ENCODE results near the gene PPP2R2C. TPM values are rescaled to one million over a fixed set of nuclear protein-coding genes. Genes with fewer than 3 reads are reported as not detected.

PPP2R2C gene
- total RNA-seq, 6 experiments from 2014 or later, result 0.12 to 0.27 TPM; not detected in 4

GRCh38 chr4:6388713-6389112 lies 83.7 kb downstream of the PPP2R2C start:
- no peak overlapping the region for H3K27ac ChIP-seq
- ATAC-seq (no peak), DNase-seq (no peak)
- no peaks in the 10 kb centered on the region for H3K9me3 ChIP-seq
- no peak for TF ChIP-seq CTCF (IDR thresholded peaks at IDR 0.05)
- no peak for TF ChIP-seq POLR2A (IDR thresholded peaks at IDR 0.05)
- H3K36me3 ChIP-seq, result no peaks in the 10 kb centered on the region
- 43% methylated on average over 1 of the region's 9 CpGs for WGBS (ENCODE audit: insufficient coverage, low coverage, low lambda C conversion rate, missing lambda C conversion rate)
- H3K27me3 ChIP-seq, result no peaks in the 10 kb centered on the region
- intact Hi-C loops (cut with DNase I), result no loop called here
- no peaks in the 10 kb centered on the region for H3K4me1 ChIP-seq
- no peak overlapping the region for H3K4me3 ChIP-seq

- H3K27me3 ChIP-seq, result no peaks in the 10 kb centered on the region
- intact Hi-C loops (cut with DNase I), result no loop called here
- no peak overlapping the region for H3K4me3 ChIP-seq
- 79% methylated on average over 3 of the region's 5 CpGs for WGBS (ENCODE audit: insufficient coverage, low coverage, low lambda C conversion rate, missing lambda C conversion rate)
- no peak for DNase-seq
- H3K9me3 ChIP-seq, result no peaks in the 10 kb centered on the region
- ATAC-seq, result no peak
- H3K4me1 ChIP-seq, result no peaks in the 10 kb centered on the region
- no peak for TF ChIP-seq POLR2A (IDR thresholded peaks at IDR 0.05)
- no peak for TF ChIP-seq CTCF (IDR thresholded peaks at IDR 0.05)
- no peak overlapping the region for H3K27ac ChIP-seq
- no peaks in the 10 kb centered on the region for H3K36me3 ChIP-seq
Observed at GRCh38 chr4:6387946-6388345, 84.5 kb downstream of the PPP2R2C start.

- Histone ChIP-seq H3K4me1 (no peaks in the 10 kb centered on the region), H3K27me3 (no peaks in the 10 kb centered on the region), H3K9me3 (no peaks in the 10 kb centered on the region), H3K4me3 (no peak overlapping the region), H3K36me3 (no peaks in the 10 kb centered on the region), H3K27ac (no peak overlapping the region)
- intact Hi-C loops (cut with DNase I), result no loop called here
- no peak for TF ChIP-seq POLR2A (IDR thresholded peaks at IDR 0.05)
- TF ChIP-seq CTCF (IDR thresholded peaks at IDR 0.05), result no peak
- 79% methylated on average over 5 of the region's 7 CpGs for WGBS (ENCODE audit: insufficient coverage, low coverage, low lambda C conversion rate, missing lambda C conversion rate)
- DNase-seq (no peak), ATAC-seq (no peak)
Observed at GRCh38 chr4:6386091-6386490, 86.3 kb downstream of the PPP2R2C start.

DNA sequence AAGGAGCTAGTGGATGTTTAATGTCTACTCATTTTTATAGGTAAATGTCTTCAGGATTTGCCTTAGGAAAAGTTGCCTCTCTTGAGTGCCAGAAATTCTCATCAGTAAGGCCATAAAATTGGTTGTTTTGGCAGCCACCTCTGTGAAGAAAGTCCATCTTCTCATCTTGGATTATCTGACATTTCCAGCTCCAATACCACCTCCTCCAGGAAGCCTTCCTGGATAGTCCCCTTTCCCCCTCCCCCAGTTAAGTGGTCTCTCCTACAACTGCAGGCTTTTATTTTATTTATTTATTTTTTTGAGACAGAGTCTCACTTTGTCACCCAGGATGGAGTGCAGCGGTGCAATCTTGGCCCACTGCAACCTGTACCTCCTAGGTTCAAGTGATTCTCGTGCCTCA lies 87.1 kb downstream of the PPP2R2C start:
- H3K27ac ChIP-seq, result no peak overlapping the region
- WGBS (ENCODE audit: insufficient coverage, low coverage, low lambda C conversion rate, missing lambda C conversion rate), result 83% methylated on average over 2 of the region's 2 CpGs
- H3K4me1 ChIP-seq, result no peaks in the 10 kb centered on the region
- intact Hi-C loops (cut with DNase I), result no loop called here
- no peaks in the 10 kb centered on the region for H3K27me3 ChIP-seq
- DNase-seq (no peak), ATAC-seq (no peak)
- no peaks in the 10 kb centered on the region for H3K9me3 ChIP-seq
- TF ChIP-seq CTCF (IDR thresholded peaks at IDR 0.05), result no peak
- no peak for TF ChIP-seq POLR2A (IDR thresholded peaks at IDR 0.05)
- no peak overlapping the region for H3K4me3 ChIP-seq
- no peaks in the 10 kb centered on the region for H3K36me3 ChIP-seq

DNA sequence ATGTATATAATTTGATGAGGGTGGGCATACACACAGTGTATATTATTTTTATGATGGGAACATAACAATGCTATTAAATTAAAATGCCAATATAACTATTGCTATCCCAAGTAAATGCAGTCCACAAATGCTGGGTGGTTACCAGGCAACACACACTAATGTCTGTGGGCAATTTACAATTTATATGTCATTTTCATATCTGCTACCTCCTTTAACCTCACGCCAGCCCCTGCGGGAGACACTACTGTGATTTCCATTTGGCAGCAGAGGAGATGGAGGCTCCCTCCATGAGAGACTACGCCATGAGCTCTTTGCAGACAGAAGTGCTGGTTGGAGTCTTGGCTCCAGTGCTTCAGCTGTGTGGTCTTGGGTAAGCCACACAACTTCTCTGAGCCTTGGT lies 87.9 kb downstream of the PPP2R2C start:
- H3K9me3 ChIP-seq, result no peaks in the 10 kb centered on the region
- no peaks in the 10 kb centered on the region for H3K36me3 ChIP-seq
- no peaks in the 10 kb centered on the region for H3K4me1 ChIP-seq
- no peak for TF ChIP-seq CTCF (IDR thresholded peaks at IDR 0.05)
- TF ChIP-seq POLR2A (IDR thresholded peaks at IDR 0.05), result no peak
- WGBS (ENCODE audit: insufficient coverage, low coverage, low lambda C conversion rate, missing lambda C conversion rate), result 61% methylated on average over 3 of the region's 3 CpGs
- intact Hi-C loops (cut with DNase I), result no loop called here
- no peaks in the 10 kb centered on the region for H3K27me3 ChIP-seq
- ATAC-seq (no peak), DNase-seq (no peak)
- no peak overlapping the region for H3K4me3 ChIP-seq
- no peak overlapping the region for H3K27ac ChIP-seq

Data from right lobe of liver (tissue), 6 donors.